NOMO-1 treated with dmso at 0.1 percent for 144 hours (cell line): Measurements from ENCODE around the gene DUSP22.
"Not testable (repeated sequence)": the region's sequence is repeated elsewhere in the genome, so short reads cannot be mapped to it uniquely, and the experiment has no call there.

ENCODE experiments used
- DNase-seq: peaks from one replicate; lab custom pipeline; 2025; ENCODE audit not compliant: unreplicated experiment; lab: John Stamatoyannopoulos, UW

Gene DUSP22

GRCh38 chr6:279341-280029 lies 12.8 kb upstream of the DUSP22 start:
- DNase-seq: no peak

- DNase-seq: no peak
These were observed 11.4 kb upstream of the DUSP22 start for GRCh38 chr6:280775-281468.

- no peak for DNase-seq
These were observed 10.7 kb upstream of the DUSP22 start for GRCh38 chr6:281469-282103.

- no peak for DNase-seq
These were observed 10.0 kb upstream of the DUSP22 start for GRCh38 chr6:282177-282866.

GRCh38 chr6:282867-283416 lies 9.3 kb upstream of the DUSP22 start:
- no peak for DNase-seq

- no peak for DNase-seq
These were observed 7.8 kb upstream of the DUSP22 start for GRCh38 chr6:284486-284885.

GRCh38 chr6:285030-285771 lies 7.1 kb upstream of the DUSP22 start:
- DNase-seq: no peak

GRCh38 chr6:285902-286301 lies 6.4 kb upstream of the DUSP22 start:
- DNase-seq: not testable (repeated sequence)

GRCh38 chr6:286681-287488 lies 5.4 kb upstream of the DUSP22 start:
- DNase-seq: no peak

- no peak for DNase-seq
These were observed 4.8 kb upstream of the DUSP22 start for GRCh38 chr6:287489-287860.

- no peak for DNase-seq
These were observed 3.4 kb upstream of the DUSP22 start for GRCh38 chr6:288866-289265.

GRCh38 chr6:290111-290922 lies 2.0 kb upstream of the DUSP22 start:
- DNase-seq: no peak

GRCh38 chr6:291204-291696 lies 1.0 kb upstream of the DUSP22 start:
- DNase-seq: no peak

GRCh38 chr6:292506-293192 lies 362 bp downstream of the DUSP22 start:
- DNase-seq: no peak

- no peak for DNase-seq
These were observed 1.2 kb downstream of the DUSP22 start for GRCh38 chr6:293193-294174.

- no peak for DNase-seq
These were observed 2.6 kb downstream of the DUSP22 start for GRCh38 chr6:294656-295565.
